Liver (tissue), 9 donors: ENCODE results near the gene HLA-F. TPM values are rescaled to one million over a fixed set of nuclear protein-coding genes. Genes with fewer than 3 reads are reported as not detected.

Experiments
- DNase-seq: peaks from one replicate; pipeline ENCODE4 v3.0.0-alpha.2; 2017; ENCODE audit warnings: low spot score
- H3K27ac ChIP-seq, 2 donors: one replicate each; pipeline ENCODE4 v1.7.0; 2013; ENCODE audit warnings: inconsistent platforms in 2 of 2, low read length in 2 of 2, control low read depth in 1 of 2, low read depth in 1 of 2, mild to moderate bottlenecking in 1 of 2
- H3K27me3 ChIP-seq, 4 donors: one replicate each; pipeline versions ENCODE4 v1.6.1 to v1.7.0; 2013; ENCODE audit warnings: low read length in 3 of 4, inconsistent platforms in 1 of 4, mild to moderate bottlenecking in 1 of 4, moderate library complexity in 1 of 4; ENCODE audit not compliant: control insufficient read depth in 4 of 4, insufficient read depth in 4 of 4
- H3K36me3 ChIP-seq, 4 donors: one replicate each; pipeline versions ENCODE4 v1.6.1 to v1.7.0; 2013; ENCODE audit warnings: low read length in 3 of 4, mild to moderate bottlenecking in 3 of 4, low read depth in 1 of 4, moderate library complexity in 1 of 4; ENCODE audit not compliant: control insufficient read depth in 4 of 4, insufficient read depth in 3 of 4
- H3K4me1 ChIP-seq, 4 donors: one replicate each; pipeline versions ENCODE4 v1.6.1 to v1.7.0; 2013; ENCODE audit warnings: low read length in 3 of 4, mild to moderate bottlenecking in 3 of 4, moderate library complexity in 1 of 4; ENCODE audit not compliant: control insufficient read depth in 4 of 4, insufficient read depth in 4 of 4
- H3K4me3 ChIP-seq, 3 donors: one replicate each; pipeline versions ENCODE4 v1.6.1 to v1.7.0; 2013; ENCODE audit warnings: low read length in 3 of 3, control low read depth in 1 of 3, low read depth in 1 of 3, mild to moderate bottlenecking in 1 of 3
- H3K9ac ChIP-seq, 2 donors: one replicate each; pipeline ENCODE4 v1.7.0; 2013; ENCODE audit warnings: low read length in 2 of 2, mild to moderate bottlenecking in 2 of 2, moderate library complexity in 2 of 2, control low read depth in 1 of 2, low read depth in 1 of 2
- H3K9me3 ChIP-seq, 4 donors: one replicate each; pipeline versions ENCODE4 v1.6.1 to v1.7.0; 2013; ENCODE audit warnings: low read length in 3 of 4; ENCODE audit not compliant: control insufficient read depth in 4 of 4
- ATF3 ChIP-seq: IDR thresholded peaks from 2 replicates; pipeline ENCODE4 v1.6.1; 2016; ENCODE audit warnings: antibody characterized with exemption
- FOXA1 ChIP-seq: IDR thresholded peaks from 2 replicates; pipeline ENCODE4 v1.6.1; 2016; ENCODE audit warnings: antibody characterized with exemption
- GABPA ChIP-seq, 2 donors: IDR thresholded peaks in 1 of 2; conservative IDR thresholded peaks in 1 of 2; 2 replicates each; pipeline ENCODE4 v1.6.1; 2016; ENCODE audit warnings: antibody characterized with exemption in 2 of 2, mild to moderate bottlenecking in 1 of 2, moderate library complexity in 1 of 2
- HNF4G ChIP-seq: IDR thresholded peaks from 2 replicates; pipeline ENCODE4 v1.6.1; 2016; ENCODE audit warnings: antibody characterized with exemption
- JUND ChIP-seq, 2 donors: IDR thresholded peaks; 2 replicates each; pipeline ENCODE4 v1.6.1; 2016; ENCODE audit warnings: antibody characterized with exemption in 2 of 2
- NR2F2 ChIP-seq: IDR thresholded peaks from 2 replicates; pipeline ENCODE4 v1.6.1; 2016; ENCODE audit warnings: antibody characterized with exemption
- REST ChIP-seq: IDR thresholded peaks from 2 replicates; pipeline ENCODE4 v1.6.1; 2016; ENCODE audit warnings: antibody characterized with exemption, mild to moderate bottlenecking
- RXRA ChIP-seq, 2 donors: IDR thresholded peaks; 2 replicates each; pipeline ENCODE4 v1.6.1; 2017 to 2018; ENCODE audit warnings: antibody characterized with exemption in 2 of 2, mild to moderate bottlenecking in 1 of 2
- SP1 ChIP-seq: IDR thresholded peaks from 2 replicates; pipeline ENCODE4 v1.6.1; 2018; ENCODE audit warnings: antibody characterized with exemption, mild to moderate bottlenecking
- TAF1 ChIP-seq: conservative IDR thresholded peaks from 2 replicates; pipeline ENCODE4 v1.6.1; 2016; ENCODE audit warnings: antibody characterized with exemption, mild to moderate bottlenecking
- YY1 ChIP-seq: IDR thresholded peaks from 2 replicates; pipeline ENCODE4 v1.6.1; 2016; ENCODE audit warnings: antibody characterized with exemption, mild to moderate bottlenecking
- ZBTB33 ChIP-seq: IDR thresholded peaks from 2 replicates; pipeline ENCODE4 v1.6.1; 2016; ENCODE audit warnings: antibody characterized with exemption
- WGBS: extraction: QIAGEN DNeasy Blood & Tissue Kit; methylation state at CpG from one replicate; pipeline ENCODE4 v1.1.7; 2013; 5-methylcytosine and 5-hydroxymethylcytosine counted together
- polyA plus RNA-seq, 2 donors: library from polyadenylated mRNA; stranded (reverse) in 1 of 2; unstranded in 1 of 2; fragments of 200-250 nt in 1 of 2; fragments of >200 nt in 1 of 2; fragmentation: Nextera tagmentation in 1 of 2; extraction: Ambion mirVana in 1 of 2; gene quantifications; one replicate each; pipeline versions ENCODE4 v1.2.1 to v1.2.3, GENCODE V29; 2013 to 2015
- total RNA-seq, 2 donors: library from RNA; depleted of rRNA; stranded (reverse); fragments of >200 nt; gene quantifications; one replicate each; pipeline ENCODE4 v1.2.3, GENCODE V29; 2014
- donor health status: healthy.
- donor health status: healthy.
- donor health status: healthy.
- donor health status: healthy.
- donor health status: healthy.

Gene HLA-F
- total and polyA plus RNA-seq, 4 donors = 12.1 to 53.0 (median 31.8) TPM

- TF ChIP-seq REST = no peak
Measured at GRCh38 chr6:29744621-29745020, 21.4 kb downstream of the HLA-F start (continued).

- WGBS = 93% methylated on average over 3 of the region's 3 CpGs
- no peak for DNase-seq
- TF ChIP-seq TAF1 (no peak), GABPA (IDR thresholded peaks at IDR 0.05 in 1 of 2, conservative IDR thresholded peaks at IDR 0.05 in 1 of 2) (no peak)
Measured at GRCh38 chr6:29745386-29745785, 22.2 kb downstream of the HLA-F start.

GRCh38 chr6:29745855-29746449, 22.7 kb downstream of the HLA-F start:
- no peak for DNase-seq
- H3K4me3 ChIP-seq = no peak overlapping the region
- H3K36me3 ChIP-seq = peaks cover 0 to 5% (median 1%) of the 10 kb centered on the region in 4 donors
- H3K27ac ChIP-seq = no peak overlapping the region
- H3K9me3 ChIP-seq = no peaks in the 10 kb centered on the region
- peaks cover 3 to 17% (median 11%) of the 10 kb centered on the region in 4 donors for H3K4me1 ChIP-seq
- TF ChIP-seq SP1 (no peak), YY1 (no peak), RXRA (IDR thresholded peaks at IDR 0.05) (no peak), ATF3 (no peak), TAF1 (no peak), FOXA1 (no peak), JUND (IDR thresholded peaks at IDR 0.05) (no peak), REST (no peak), HNF4G (no peak), ZBTB33 (no peak), NR2F2 (no peak)
- no peak overlapping the region for H3K9ac ChIP-seq
- H3K27me3 ChIP-seq = no peaks in the 10 kb centered on the region
- 87% methylated on average over 4 of the region's 4 CpGs for WGBS

More at GRCh38 chr6:29745386-29745785, 22.2 kb downstream of the HLA-F start:
- Histone ChIP-seq H3K36me3 (peaks cover 0 to 5% (median 1%) of the 10 kb centered on the region in 4 donors), H3K9ac (no peak overlapping the region), H3K4me3 (no peak overlapping the region), H3K27me3 (no peaks in the 10 kb centered on the region), H3K4me1 (peaks cover 3 to 17% (median 11%) of the 10 kb centered on the region in 4 donors), H3K27ac (no peak overlapping the region), H3K9me3 (no peaks in the 10 kb centered on the region)
